HG02610 (cell line): ENCODE results near the gene CD6.

Experiments
- ATAC-seq: cut with Tn5 transposase; IDR thresholded peaks from one replicate; pipeline ENCODE4 v1.9.1; 2021; ENCODE audit warnings: mild to moderate bottlenecking, moderate library complexity; ENCODE audit not compliant: unreplicated experiment

Gene CD6

DNA sequence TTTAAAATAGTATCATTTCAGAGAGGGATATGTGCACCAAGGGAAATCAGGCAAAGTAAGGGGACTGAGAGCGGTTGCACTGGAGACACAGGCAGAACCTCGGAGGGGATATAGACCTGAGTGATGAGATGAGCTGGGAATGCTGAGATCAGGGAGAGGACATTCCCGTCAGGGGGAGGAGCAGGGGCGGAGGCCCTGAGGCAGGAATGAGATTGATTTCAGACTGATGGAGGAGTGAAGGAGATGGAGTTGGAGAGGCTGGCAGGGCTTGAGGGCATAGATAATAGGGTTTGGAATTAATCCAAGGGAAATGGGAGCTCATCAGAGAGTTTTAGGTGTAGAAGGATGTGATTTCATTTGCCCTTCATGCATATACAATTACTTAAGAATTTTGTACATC, 13.2 kb downstream of the CD6 start:
- ATAC-seq, result no peak

DNA sequence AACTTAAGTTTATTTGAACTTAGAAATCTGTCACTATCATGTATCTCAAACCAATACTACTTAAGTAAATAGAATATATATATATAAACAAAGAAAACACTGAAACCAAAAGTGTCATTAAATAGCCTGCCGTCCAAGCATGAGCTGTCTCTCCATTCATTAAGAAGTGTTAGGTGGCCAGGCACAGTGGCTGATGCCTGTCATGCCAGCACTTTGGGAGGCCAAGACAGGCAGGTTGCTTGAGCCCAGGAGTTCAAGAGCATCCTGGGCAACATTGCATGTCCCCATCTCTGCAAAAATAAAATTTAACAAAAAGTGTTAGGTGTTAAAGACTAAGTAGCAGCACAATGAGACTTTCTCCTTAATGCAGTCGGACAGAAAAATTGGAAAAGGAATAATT, 14.0 kb downstream of the CD6 start:
- no peak for ATAC-seq

DNA sequence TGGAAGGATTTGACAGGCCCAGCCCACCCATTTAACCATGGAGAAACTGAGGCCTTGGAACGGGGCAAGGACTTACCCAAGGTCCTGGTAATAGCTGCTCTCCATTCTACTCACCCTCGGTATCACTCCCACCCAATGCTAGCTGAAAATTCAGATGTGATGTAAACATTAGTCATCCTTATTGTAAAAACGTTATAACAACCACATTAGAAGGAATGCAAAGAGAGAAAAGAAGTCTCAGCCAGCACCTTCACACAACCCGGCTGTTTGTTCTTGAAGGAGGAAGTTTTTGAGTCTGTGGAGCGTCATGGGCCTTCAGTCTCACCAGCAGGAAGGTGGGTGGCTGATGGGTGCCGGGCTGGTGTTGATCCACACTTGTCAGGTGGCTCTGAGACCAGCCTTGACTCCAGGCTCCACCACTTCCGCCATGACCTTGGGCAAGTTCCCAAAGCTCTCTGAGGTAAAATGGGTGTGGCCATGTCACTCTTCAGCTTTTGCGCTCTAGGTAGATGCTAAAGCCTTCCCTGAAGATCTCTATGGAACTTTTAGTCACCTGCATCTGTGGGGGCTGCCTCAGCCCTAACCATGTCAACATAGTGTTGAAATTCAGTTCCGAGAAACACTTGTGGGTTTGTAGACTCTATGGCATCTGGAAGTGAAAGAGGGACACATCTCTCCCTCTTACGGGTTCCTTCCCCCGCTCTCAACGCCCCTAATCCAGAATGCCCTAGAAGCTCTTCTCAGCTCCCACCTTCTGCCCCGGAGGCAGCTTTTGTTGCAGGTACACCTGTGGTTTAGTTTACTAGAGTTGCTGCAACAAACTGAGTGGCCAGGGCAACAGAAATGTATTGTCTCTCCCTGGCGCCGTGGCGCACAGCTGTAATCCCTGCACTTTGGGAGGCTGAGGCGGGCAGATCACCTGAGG, 14.8 kb downstream of the CD6 start:
- ATAC-seq, result no peak

DNA sequence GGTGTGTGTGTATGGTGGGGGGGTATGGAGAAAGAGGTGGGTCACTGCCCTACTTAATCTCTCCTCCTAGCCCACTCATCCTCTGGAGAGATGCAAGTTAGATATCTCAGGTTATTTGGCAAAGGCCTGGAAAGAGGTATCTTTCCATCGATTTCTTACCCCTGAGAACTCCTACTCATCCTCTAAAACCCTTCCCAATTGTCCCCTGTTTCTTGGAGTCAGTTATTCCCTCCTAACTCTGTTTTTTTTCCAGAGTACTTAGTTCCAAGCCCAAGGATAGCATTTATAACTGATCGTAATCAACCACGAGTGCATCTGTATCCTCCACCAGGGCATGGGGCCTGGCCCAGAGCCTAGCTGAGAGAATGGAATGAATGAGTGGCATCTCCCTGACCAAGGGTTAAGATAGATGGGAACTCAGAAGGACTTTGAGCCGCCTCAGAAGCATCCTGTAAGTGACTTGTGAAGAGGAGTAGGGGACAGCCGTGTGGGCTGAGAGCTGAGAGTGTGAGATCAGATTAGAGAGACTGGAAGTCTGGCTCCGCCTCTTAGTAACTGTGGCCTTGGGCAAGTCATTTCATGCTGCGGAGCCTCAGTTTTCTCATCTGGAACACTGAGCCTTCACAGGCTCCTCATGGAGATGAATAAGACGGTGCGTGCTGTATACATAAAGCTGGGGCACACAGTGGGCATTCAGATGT, 16.2 kb downstream of the CD6 start:
- no peak for ATAC-seq

DNA sequence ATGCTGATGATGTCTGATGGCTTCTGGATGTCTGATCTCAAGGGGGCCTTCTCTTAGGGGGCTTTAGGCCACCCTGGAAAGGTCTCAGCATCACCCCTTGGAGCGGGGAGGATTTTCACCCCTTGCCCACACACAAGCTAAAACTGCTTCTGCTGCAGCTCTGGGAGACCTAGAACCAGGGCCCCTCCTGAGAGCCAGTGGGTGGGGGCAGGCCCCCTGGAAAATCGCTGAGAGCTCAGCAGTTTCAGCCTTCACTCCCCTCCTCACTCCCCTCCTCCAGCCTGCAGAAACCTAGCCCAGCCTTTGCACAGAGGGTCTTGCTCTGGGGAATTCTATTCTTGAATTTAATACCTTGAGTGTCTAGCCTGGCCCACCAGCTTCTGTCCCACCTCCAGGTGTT, 17.2 kb downstream of the CD6 start:
- ATAC-seq, result no peak

DNA sequence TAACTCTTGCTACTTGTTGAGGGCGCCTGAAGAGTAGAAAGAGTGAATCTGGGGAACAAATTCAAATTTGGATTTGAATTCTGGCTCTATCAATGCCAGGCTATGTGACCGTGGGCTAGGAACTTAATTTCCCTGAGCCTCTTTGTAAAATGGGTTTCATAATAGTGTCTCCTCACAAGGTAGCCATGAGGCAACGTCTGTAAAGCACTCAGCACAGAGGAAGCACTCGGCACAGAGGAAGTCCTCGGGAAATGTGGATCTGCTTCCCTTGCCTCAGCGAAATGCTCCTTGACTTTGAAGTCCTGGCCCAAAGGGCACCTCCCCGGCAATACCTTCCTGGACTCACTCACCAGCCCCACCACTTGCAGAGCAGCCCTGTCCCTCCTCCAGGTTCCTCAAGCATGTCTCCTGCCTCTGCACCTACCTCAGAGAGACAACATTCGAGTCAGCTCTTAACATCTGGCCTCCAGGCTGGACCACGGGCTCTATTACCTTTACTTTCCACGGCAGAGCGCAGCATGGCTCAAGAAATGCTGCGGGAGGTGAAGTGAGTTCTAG, 17.7 kb downstream of the CD6 start:
- ATAC-seq, result no peak

DNA sequence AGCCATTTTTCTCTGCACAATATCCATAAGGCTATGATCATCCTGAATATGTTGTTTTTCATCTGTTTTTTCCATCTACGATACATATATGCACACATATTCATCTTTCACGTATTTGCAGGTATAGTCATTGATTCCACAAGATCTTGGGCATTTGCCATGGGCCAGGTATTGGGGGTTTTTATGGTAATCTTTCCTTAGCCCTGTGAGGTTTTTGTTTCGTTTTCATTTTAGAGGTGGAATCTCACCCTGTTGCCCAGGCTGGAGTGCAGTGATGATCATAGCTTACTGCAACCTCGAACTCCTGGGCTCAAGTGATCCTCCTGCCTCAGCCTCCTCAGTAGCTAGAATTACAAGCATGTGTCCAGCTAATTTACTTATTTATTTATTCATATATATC, 20.0 kb downstream of the CD6 start:
- no peak for ATAC-seq

DNA sequence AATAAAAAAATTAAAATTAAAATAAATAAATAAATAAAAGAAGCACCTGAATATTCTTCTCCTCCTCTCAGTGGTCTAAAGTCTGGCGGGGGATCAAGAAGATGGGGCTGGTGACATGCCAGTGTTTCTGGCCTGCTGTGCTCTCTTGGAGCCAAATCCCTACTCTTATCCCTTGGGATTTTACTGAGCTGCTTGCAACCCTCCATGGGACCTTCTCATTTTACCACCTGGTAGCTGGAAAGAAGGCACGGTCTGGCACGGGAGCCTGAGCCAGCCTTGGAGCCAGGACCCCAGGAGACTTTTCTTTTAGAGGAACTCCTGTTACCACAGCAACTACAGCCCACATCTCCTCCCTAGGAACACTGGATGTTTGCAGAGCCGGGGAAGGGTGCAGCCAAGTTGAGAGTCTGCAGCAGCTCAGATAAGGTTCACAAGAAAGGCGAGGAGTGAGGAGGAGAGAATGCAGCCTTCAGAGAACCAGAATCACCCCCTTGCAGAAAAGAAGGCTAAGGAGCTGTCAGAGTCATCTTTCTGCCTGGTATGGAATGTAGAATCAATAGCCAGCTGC, 21.4 kb downstream of the CD6 start:
- ATAC-seq, result no peak

DNA sequence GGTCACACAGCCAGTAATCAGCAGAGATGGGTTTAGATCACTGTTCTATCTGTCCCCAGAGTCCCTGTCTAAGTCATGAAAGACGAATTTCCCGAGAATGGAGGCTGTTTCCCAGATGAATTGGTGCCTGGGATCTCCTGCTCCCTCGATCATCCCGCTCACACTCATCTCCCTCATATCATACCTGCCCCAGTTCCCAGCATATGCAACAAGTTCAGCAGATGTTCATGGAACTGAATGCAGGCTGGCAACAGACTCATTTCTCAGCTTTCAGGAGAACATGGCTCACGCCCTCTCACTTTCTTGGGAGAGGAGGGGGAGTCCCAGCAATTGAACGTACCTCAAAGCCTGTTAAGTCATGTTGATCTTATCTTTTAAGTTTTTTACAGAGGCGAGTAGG, 22.1 kb downstream of the CD6 start:
- no peak for ATAC-seq

DNA sequence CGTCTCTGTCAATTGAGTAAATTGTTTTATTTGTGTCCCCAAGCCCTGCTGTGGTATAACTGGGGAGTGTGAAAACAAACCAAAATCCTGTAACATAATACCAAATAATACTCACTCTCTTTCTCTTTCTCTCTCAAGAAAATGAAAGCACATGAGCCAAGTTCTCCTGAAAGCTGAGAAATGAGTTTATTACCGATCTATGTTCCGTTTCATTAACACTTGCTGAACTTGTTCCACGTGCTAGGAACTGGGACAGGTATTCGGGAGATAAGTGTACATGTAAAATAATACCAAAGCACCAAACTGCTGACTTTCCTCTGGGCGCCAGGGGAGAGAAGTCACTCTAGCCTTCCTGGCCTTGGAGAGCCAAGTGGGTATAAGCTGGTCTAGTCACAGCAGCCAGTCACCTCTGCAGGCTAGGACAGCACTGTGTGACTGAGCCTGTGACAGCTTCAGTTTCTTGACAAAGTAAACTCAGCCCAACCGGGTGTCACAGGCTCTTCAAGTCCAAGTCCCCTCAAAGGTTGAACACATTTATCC, 23.1 kb downstream of the CD6 start:
- no peak for ATAC-seq

DNA sequence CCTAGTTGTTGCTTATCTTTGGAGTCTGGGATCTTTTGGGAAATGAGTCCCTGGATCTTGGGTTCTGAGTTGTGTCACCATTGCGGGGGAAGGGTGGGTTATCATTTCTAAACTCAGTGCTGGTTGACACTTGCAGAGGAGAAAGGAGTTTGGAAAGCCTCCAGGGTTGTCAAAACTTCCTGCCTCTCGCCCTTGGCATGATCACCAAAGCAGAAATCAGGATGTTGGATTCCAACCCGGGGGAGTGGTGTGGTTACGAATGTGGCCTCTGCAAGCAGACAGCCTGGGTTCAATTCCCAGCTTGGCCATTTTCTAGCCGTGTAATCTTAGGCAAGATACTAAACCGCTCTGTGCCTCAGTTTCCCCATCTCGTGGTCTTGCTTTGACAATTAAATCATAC, 24.3 kb downstream of the CD6 start:
- ATAC-seq, result no peak

DNA sequence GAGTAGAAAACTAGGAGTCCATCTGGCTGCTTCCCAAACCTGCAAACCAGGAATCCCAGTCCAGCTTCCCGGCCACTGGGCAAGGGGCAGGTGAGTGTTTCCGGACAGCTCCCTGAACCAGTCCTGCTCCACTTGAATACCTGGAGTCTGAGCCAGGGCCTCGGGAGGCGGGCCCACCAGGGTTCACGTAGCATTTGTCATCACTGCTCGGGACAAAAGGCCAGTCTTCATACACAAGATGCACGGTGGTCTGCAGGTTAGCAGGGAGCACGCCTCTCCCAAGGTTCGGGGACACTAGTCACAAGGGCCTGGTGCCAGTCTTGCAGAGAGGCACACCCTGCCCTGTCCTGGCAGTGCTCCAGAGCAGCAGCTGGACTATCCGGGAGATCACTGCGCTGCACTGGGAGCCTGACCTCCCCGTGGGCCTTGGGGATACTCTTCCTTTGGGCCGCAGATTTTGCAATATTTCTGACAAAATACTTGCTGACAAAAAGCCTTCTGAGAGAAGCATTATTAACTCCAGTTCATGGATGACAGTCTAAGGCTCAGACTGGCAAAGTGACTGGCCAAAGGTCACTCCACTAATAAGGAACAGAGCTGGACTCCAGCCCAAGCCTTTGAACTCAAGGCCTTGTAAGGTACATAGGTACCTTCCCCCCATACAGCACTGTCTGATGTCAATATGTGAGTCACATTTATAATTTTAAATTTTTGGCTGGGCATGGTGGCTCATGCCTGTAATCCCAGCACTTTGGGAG, 25.1 kb downstream of the CD6 start:
- no peak for ATAC-seq

DNA sequence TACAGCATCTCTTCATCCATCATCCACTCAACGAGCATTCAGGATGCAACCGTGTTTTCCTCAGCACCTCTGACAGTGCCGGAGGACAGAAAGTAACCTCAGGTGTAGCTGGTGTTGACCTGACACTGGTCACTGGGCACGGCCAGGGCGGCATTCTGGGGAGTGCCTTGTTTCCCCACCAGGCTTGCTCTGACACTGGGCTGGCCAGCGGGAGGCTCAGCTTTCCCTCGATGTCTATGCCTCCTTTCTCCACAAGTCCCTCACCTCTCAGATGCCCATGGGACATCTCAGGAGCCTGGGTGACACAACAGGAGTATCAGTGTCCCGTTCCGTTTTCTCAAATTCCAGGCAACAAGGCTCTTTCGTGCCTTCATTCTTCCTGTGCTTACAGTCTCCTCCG, 28.9 kb downstream of the CD6 start:
- no peak for ATAC-seq

DNA sequence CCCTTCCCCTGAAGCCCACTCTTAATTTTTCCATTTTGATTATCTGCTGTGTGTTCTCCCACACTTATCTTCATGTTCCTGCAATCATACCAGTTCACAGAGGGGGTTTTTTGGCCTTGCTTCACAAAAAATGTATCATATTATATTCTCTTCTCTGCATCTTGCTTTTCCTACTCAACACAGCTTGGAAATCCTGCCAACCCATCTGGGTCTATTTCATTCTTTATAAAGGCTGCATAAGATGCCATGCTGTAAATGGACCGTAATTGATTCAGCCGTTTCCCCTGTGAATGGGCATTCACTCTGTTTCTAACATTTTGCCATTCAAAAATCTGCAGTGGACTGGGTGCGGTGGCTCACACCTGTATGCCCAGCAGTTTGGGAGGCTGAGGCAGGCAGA, 30.5 kb downstream of the CD6 start:
- no peak for ATAC-seq

DNA sequence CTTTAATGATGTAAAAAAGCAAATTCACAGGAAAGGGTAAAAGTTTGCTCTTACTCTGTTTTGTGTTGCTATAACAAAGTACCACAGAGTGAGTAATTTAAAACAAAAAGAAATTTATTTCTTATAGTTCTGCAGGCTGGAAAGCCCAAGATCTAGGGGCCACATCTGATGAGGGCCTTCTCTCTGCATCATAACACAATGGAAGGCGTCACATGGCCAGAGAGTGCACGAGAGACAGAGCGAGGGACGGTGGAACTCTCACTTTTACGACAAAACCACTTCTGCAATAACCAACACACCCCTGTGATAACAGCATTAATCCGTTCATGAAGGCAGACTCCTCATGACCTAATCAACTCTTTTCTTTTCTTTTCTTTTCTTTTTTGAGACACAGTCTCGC, 31.1 kb downstream of the CD6 start:
- ATAC-seq, result no peak

DNA sequence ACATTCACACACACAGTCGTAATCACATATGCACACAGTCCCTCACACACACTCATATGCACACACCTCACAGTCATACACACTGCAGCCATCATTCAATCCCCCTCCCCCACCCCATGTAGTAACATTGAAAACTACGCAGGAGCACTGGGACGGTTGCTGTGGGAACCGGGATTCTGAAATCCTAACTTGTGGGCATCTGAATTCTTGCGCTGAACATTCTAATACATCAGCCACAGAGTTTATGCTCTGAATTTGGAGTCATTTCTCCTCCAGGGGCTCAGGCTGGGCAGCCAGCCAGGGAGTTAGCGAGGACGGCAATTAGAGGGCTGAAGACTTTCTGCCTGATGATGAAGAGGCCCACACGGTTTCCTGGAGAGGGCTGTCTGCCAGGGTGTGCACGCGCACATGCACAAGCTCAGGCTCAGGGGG, 32.7 kb downstream of the CD6 start:
- no peak for ATAC-seq

DNA sequence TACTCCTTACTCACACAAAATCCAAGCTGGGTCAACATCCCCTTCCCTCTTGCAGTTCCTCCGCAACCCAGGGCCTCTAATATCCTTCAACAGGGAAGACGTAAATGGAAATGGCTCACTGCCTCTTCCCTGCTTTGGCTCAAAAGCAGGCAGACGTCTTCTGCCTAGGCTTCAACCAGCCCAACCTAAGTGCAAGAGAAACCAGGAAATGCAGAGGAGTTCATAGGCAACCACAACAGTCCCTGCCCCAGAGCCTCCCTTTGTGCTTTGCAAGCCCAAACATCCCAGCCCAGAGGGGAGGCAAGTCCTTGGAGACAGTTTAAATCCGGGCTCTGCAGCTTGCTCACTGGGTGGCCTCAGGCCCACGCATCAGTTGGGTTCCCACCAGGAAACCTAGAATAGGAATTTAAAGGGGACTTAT, 33.3 kb downstream of the CD6 start:
- no peak for ATAC-seq

DNA sequence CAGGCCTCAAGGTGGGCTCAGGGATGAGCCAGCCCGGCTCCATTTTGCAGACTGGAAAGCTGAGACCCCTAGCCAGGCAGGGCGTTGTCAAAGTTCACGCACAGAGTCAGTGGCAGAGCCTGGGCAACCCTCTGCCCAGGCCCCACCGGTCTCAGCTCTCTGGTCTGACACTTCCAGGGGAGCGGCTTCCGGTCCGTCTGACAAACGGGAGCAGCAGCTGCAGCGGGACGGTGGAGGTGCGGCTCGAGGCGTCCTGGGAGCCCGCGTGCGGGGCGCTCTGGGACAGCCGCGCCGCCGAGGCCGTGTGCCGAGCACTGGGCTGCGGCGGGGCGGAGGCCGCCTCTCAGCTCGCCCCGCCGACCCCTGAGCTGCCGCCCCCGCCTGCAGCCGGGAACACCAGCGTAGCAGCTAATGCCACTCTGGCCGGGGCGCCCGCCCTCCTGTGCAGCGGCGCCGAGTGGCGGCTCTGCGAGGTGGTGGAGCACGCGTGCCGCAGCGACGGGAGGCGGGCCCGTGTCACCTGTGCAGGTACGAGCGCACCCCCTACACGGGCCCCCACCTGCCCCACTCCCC, 36.0 kb downstream of the CD6 start:
- ATAC-seq, result no peak

DNA sequence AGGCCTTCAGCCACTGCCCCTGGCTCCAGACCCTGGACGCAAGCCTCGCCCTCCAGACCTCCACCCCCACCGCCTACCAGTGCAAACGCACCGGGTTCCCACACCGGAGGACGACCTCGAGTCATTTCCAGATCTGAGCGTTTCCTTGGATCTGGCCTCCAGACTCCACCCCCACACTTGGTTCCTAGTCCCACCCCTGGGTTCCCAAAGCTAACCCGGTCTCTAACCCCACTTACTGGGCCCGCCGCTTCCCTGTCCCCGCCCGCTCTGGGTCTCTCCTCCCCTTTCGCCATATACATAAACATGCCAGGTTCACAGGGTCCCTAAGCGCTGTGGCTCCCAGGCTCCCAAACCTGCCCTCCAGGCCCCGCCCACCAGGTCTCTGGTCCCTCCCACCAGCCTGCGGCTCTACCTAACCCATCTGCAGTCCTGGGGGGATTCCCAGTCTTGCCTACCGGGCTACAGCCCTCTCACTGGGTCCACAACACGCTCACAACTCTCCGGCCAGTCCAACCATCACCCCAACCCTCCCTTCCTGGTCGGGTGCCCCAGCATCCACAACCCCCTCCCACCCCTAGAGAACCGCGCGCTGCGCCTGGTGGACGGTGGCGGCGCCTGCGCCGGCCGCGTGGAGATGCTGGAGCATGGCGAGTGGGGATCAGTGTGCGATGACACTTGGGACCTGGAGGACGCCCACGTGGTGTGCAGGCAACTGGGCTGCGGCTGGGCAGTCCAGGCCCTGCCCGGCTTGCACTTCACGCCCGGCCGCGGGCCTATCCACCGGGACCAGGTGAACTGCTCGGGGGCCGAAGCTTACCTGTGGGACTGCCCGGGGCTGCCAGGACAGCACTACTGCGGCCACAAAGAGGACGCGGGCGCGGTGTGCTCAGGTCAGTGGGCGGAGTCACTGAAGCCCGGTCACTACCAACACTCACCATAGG, 36.7 kb downstream of the CD6 start:
- ATAC-seq, result no peak
